GM12892 (cell line): Measurements from ENCODE around the gene DAAM1.

ENCODE experiments used
- POLR2A ChIP-seq: IDR thresholded peaks from 2 replicates; pipeline ENCODE4 v1.6.1; 2011; ENCODE audit warnings: low read depth, low read length, control low read depth
- POLR2AphosphoS5 ChIP-seq: IDR thresholded peaks from 2 replicates; pipeline ENCODE4 v1.6.1; 2011; ENCODE audit warnings: low read depth, low read length, control low read depth
- TAF1 ChIP-seq: IDR thresholded peaks from 2 replicates; pipeline ENCODE4 v1.6.1; 2011; ENCODE audit warnings: low read depth, mild to moderate bottlenecking, control low read depth, low read length, borderline replicate concordance

DNA sequence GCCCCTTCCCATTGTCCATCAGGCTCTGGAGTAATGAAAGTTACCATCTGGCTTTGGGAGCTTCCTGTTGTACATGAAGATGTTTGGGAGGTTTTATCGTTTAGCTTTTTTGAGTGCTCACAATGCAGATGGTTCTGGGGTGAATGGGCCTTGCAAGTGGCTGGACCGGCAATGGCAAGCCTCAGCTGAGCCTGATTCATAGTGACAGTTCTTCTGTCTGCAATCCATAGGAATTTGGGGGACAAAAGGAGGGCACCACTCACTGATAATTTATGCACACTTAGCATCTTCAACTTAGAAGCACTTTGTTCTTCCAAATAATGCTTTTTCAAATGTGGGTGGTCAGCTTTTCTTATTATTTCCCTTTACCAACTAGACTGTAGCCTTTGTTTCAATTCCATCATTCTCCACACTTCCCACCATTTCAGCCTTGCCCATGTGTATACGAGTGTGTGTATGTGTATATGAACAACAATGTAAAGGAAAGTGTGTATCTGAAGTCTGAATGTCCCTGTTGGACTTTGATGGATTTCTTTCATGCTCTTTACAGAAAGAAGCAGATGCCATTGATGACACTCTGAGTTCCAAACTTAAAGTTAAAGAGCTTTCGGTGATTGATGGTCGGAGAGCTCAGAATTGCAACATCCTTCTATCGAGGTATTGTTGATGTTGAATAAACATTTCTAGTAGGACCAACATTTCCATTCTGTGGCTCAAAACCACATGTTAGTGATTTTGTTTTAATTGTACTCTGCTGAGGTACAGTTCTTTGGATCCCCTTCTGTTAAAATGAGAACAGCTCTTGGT, 151.3 kb downstream of the DAAM1 start:
- TF ChIP-seq POLR2A (no peak), TAF1 (no peak), POLR2AphosphoS5 (no peak)
